Epithelial cell of proximal tubule (primary cell): ENCODE measurements around the gene TARDBP. TPM values are rescaled to one million over a fixed set of nuclear protein-coding genes. Genes with fewer than 3 reads are reported as not detected.
"Not testable (repeated sequence)": the region's sequence is repeated elsewhere in the genome, so short reads cannot be mapped to it uniquely, and the experiment has no call there.

Experiments used
- DNase-seq: peaks from one replicate; pipeline ENCODE4 v3.0.0-alpha.2; 2011; ENCODE audit warnings: low read depth
- H3K4me3 ChIP-seq: 2 replicates; pipeline ENCODE4 v1.5.1; 2011; ENCODE audit warnings: low read depth, mild to moderate bottlenecking, low read length
- CTCF ChIP-seq: conservative IDR thresholded peaks from 2 replicates; pipeline ENCODE4 v1.5.1; 2012; ENCODE audit warnings: low read depth, mild to moderate bottlenecking, low read length
- total RNA-seq: library from RNA; depleted of rRNA; stranded (reverse); fragments of >200 nt; gene quantifications from 2 replicates; pipeline ENCODE4 v1.2.3, GENCODE V29; 2015

Gene TARDBP
- total RNA-seq, 1 donor from 2014 or later = 109 TPM

DNA sequence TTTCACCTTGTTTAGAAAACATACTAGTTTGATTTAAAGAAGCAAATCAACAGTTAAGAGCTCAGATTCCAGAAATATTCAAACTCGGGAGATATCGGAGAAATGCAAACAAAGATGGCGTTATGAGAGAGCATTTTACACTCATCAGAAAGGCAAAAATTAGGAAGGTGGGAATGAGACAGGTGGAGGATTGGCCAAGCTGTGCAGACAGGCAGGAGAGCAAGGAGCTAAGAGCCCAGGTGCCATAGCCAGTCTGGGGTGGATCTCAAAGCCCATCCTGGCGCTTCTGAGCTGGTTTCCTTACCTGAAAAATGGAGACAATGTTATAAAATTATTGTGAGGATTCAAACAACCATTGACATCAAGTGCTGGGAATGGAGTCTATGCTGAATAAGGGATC, 19.6 kb upstream of the TARDBP start:
- no peak for DNase-seq
- no peak for TF ChIP-seq CTCF
- no peak overlapping the region for H3K4me3 ChIP-seq

GRCh38 chr1:10996100-10996499, 16.4 kb upstream of the TARDBP start:
- TF ChIP-seq CTCF = no peak
- no peak for DNase-seq
- H3K4me3 ChIP-seq = no peak overlapping the region

GRCh38 chr1:11000526-11000925, 11.9 kb upstream of the TARDBP start:
- no peak for TF ChIP-seq CTCF
- H3K4me3 ChIP-seq = no peak overlapping the region
- no peak for DNase-seq

DNA sequence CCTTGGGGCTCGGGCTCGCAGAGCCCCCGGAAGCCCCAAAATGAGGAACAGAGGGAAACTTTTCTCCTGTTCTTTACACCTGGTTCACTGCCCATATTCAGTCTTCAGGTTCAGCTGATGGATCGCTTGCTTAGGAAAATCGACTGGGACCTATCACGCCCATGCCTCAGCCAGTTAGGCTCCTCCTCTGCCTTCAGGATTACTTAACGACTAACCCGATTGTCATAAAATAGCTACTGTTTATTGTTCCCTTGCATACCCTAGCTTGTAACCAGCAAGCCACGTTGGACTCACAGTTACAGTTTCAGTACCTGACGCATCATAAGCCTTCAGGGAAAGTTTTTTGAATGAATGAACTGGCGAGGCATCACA, 692 bp downstream of the TARDBP start:
- TF ChIP-seq CTCF = no peak
- H3K4me3 ChIP-seq = peak overlapping the region; percentile 95
- no peak for DNase-seq

- not testable (repeated sequence) for H3K4me3 ChIP-seq, DNase-seq
Observed at GRCh38 chr1:11019358-11019757, 6.9 kb downstream of the TARDBP start.

- DNase-seq = no peak
- TF ChIP-seq CTCF = no peak
- no peak overlapping the region for H3K4me3 ChIP-seq
Observed at GRCh38 chr1:11019971-11020370, 7.5 kb downstream of the TARDBP start.

- no peak for TF ChIP-seq CTCF
- DNase-seq = no peak
Observed at GRCh38 chr1:11023201-11023600, 10.7 kb downstream of the TARDBP start.

More at GRCh38 chr1:11023201-11023600, 10.7 kb downstream of the TARDBP start:
- H3K4me3 ChIP-seq = no peak overlapping the region
